HG03354 (cell line): Measurements from ENCODE around the gene CLCN7.
A peak's percentile ranks its signal among the peaks of the same experiment; 100 is the strongest.

Experiments used
- ATAC-seq: cut with Tn5 transposase; IDR thresholded peaks from one replicate; pipeline ENCODE4 v1.9.1; 2021; ENCODE audit warnings: mild to moderate bottlenecking; ENCODE audit not compliant: unreplicated experiment, poor library complexity, severe bottlenecking

Gene CLCN7

GRCh38 chr16:1474796-1475551 lies at the start of gene CLCN7:
TSS of gene CLCN7 (minus strand) at chr16:1475028. CDS start at chr16:1474974, 54 bp downstream.
- peak; percentile 86 for ATAC-seq

- ATAC-seq = no peak
Measured at GRCh38 chr16:1524366-1524765, 49.5 kb upstream of the CLCN7 start.

GRCh38 chr16:1523581-1524245 lies 48.9 kb upstream of the CLCN7 start:
- ATAC-seq = no peak

DNA sequence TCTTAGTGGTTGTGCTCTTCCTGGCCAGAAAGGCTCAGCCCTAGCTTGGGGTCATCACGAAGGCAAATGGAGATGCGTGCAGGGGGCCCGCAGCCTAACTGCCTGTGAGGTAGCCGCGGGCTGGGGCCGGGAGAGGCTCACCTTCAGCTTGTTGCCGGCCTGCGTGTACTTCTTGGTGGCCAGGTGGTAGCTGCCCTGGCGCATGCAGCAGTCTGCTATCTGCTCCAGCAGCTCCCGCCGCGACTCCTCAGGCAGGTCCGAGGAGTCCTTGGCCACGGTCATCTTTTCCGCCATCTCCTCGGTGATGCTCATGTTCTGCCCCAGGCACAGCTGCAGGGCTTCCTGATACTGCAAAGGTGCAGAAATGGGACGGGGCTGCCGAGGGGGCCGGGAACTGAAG lies 45.6 kb upstream of the CLCN7 start:
- ATAC-seq = no peak

DNA sequence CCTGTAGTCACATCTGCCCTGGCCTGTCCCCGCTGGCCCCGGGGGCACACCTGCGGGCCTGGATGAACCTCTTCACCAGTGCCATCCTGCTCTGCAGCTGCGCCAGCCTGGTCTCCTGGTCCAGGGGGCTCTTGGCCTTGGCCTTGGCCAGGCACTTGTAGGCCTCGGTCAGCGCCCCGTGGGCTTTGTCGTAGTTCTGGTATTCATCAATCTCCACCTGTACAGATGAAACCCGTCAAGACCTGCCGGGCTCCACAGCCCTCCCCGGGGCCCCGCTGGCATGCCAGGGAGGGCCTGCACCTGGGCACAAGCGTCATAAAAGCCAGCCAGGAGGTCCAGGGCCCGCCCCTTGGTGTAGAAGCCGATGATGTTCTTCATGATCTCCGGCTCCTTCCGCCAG lies 45.0 kb upstream of the CLCN7 start:
- no peak for ATAC-seq

DNA sequence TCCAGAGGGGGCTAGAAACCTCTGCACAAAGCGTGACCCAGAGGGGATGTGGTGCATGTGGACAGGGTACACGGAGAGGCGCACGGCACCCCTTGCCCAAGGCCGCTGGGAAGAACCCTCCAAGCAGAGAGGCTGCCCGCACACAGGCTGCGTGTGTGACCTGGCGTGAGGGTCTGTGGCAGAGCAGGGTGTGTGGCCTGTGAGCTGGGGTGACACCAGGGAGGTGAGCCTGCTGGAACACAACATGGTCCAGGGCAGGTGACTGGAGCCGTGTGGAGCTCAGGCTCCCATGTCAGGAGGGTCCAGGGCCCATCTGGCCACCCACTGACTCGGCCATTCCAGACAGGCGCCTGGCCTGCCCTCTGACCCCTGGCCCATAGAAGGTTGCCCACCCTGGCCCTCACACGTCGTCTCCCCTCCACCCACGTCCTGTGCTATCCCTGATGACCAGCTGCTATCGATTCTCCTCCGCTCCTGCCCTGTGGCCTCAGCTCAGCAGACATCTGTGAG lies 43.9 kb upstream of the CLCN7 start:
- ATAC-seq = no peak

DNA sequence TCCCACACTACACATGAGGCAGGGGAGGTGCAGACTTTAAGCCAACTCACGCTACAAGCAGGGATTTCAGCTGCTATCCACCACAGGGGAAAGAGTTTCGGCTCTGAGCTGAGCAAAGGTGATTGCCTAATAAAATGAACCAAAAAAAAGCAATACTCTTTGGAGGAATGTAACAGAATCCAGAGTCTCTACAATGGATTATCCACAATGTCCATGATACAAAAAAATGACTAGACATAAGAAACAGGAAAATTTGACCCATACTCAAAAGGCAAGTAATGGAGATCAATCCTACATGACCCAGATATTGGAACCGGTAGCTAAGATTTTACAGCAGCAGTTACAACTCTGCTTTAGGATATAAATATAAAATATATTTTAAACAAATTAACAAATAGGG lies 39.7 kb upstream of the CLCN7 start:
- no peak for ATAC-seq

DNA sequence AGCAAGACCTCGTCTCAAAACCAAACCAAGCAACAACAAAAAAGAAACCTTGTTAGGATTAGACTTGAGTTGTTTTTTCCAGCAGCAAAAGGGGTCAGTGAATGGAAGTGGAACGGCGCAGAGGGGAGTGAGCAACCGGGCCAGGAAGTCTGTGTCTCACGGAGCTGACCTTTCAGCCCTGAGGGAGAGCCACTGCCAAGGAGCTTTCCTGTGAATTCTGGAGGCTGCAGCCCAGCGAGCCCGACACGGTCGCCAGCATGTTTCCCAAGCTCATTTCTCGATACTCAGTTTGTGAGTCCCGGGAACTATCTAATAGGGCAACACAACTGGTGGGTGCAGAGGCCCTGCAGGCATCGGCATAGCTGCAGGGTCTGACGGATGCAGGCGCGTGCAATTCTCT lies 37.9 kb upstream of the CLCN7 start:
- ATAC-seq = no peak

DNA sequence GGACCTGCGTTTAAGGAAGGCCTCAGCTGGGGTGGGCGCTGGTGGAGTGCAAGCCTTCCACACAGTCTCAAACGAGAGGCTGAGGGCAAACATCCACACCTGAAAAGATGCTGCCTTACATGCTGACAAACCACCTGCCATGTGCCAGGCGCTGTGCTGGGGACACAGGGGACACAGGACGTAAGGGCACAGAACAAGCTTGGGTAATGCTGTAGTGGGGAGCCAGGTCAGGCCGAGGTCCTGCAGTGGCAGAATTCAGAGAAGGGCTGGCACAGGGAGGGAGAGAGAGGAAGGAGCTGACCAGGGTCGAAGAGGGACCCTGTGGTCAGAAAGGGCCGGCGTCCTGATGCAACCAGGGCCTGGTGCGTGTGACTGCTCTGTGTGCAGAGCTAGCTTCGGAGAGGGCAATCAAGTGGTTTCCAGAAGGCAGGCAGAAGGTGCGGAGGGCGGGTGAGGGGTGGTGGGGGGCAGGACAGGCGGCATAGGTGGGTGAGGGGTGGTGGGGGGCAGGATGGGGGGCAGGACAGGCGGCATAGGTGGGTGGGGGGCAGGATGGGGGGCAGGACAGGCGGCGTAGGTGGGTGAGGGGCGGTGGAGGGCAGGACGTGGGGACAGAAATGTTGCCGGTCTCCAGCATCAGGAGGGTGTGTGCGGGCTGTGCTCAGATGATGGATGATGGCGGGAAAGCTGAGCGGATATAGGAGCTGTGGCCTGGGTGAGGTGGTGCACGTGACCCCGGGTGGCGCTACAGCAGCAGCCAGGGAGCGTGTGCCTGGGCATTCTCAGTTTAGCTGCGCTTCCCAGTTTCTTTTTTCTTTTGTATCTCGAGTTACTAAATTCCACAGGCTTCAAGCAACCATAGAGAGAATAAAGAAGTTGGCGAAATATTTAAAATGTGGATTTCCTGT lies 37.1 kb upstream of the CLCN7 start:
- ATAC-seq = no peak

DNA sequence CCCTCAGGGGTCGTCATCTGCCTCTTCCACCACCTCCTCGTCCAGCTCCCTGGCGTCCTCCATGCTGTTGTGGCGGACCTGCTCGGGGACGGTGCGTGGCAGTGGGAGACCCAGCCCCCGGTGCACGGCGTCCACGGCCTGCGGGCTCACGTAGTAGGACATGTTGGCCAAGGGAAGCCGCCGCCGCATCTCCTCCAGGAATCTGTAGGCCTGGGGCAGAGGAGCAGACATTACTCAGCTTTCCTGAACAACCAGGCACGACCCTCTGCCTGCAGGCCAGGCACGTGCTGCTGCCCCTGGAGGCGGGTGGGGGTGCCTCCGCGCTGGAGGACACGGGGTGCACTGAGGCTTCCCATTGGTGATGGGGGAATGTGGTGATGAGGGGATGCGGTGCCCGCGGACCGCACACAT lies 36.1 kb upstream of the CLCN7 start:
- ATAC-seq = no peak

DNA sequence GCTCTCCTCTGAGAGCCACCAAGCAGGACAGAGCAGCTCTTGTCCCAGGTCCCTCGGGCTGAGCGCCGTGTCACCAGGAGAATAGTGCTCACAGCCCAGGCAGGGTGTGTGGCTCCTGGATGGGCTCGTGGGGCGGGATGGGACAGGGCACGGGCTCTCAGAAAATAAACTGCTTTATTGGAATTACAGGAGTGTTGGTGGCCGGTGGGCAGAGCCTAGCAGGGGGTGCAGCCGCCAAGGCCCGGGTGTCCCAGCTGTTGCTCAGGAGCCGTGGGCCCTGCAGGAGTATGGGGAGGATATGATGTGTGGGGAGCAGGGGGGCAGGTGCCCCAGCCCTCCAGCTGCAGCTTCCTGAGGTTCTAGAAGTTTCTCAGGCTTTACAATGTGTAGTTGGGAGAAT lies 35.4 kb upstream of the CLCN7 start:
- ATAC-seq = no peak

DNA sequence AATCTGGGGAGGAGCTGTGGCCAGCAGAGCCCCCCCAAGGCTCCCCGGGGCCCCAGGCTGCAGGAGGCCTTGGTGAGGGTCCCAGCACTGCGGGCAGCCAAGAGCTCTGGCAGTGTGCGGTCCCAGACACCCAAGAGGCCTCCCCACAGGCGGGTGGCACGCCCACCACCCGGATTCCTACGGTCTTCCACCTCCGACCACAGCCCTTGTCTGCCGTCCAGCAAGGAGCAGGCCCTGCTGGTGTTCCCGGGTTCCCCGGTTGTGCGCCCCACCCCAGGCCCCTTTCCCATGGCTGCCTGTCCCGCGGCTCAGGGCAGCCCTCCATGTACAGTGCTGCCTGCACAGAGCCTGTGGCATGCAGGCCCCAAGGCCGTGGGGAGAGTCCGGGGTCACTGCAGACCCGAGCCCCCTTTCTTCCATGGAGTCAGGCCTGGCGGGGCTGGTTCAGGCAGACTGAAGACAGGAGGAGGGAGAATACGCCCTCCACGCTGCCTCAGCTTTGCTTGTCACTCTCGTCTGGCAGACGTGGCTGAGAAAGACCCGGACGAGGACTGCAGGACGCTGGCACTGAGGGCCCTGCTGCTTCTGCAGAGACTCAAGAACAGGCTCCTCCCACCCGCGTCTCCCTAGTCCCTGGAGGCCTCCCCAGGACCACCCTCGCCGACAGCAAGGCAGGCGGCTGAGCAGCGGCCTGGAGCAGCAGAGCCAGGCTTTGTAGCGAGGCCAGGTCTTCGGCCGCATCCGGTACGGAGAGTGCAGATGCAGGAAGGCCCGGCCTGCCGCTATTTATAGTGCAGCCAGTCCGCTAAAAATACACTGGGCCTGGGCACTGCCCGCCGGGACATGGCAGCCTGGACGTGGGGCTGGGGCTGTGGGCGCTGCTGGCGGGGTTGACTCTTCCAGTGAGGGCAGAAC lies 34.7 kb upstream of the CLCN7 start:
- ATAC-seq = no peak

DNA sequence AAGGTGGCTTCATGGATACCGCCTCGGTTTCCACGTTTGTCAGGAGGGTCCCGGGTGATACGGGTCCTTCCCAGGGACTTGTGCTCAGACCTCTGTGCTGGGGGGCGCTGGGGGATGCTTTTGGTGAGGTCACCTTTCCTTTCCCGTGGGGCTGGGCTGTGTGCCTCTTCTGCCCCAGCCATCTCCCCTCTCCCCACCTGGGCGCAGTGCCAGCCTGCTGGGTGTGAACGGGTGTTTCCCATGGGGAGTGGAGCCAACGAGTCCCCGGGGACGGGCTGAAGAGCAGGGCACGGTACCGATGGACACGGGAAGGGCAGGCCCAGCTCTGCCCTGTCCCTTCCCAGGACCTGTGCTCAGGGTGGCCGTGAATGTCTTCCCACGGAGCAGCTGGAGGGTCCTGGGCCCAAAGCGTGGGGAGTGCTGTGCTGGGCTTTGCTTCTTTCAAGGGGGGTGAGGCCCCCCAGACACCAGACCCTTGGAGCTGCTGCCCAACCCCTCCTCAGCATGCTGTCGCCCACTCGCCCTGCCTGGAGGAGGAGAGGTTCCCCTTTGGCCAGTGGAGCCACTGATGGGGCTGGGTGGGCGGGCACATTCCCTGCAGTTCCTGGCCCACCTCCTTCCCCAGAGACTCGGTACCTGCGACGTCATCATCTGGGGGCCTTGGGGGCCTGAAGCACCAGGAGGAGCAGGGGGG lies 33.8 kb upstream of the CLCN7 start:
- ATAC-seq = no peak

DNA sequence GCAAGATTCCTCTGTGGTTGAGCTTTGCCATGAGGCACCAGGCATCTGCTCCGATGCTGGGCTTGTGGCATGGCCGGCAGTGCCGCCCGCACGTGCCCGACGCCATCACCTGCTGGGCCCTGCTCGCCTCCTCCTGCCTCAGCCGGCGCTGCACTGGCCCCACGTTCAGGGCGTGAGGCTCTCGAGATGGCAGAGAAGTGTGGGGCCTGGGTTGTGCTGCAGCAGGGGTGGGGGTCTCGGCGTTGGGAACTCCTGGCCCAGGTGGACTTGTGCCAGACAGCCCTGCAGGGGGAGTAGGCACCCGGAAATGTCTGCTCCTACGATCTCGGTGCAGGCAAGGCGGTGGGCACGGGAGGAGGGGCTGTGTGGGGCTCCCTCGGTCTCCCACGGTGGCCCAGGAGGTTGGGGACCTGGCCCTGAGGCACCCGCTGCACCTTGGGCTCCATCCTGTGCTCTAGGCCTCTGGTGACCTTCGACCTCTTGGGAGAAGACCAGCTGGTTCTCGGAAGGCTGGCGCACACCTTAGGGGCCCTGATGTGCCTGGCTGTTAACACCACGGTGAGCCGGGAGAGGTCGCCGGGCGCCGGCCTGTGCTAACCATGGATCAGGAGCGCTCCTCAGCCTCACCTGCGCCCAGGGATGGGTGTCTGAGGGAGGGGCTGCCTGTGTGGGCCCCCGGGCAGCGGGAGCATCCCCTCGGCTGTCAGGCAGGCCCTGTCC lies 31.8 kb upstream of the CLCN7 start:
- ATAC-seq = no peak

- ATAC-seq = no peak
Measured at GRCh38 chr16:1505912-1506311, 31.1 kb upstream of the CLCN7 start.

GRCh38 chr16:1505073-1505844 lies 30.4 kb upstream of the CLCN7 start:
- ATAC-seq = no peak
